ENCODE data around the gene MYCBP. TPM values are rescaled to one million over a fixed set of nuclear protein-coding genes. Genes with fewer than 3 reads are reported as not detected.

Gene MYCBP
- total RNA-seq, 1 experiment from 2014 or later: 33.1 TPM

- Histone ChIP-seq H3K14ac (ENCODE audit: insufficient read depth, low read length) (no peak overlapping the region), H4K5ac (ENCODE audit: insufficient read length, low read depth, low read length) (no peak overlapping the region), H3K4me1 (ENCODE audit: insufficient read depth, low read length) (no peaks in the 10 kb centered on the region; the same call in 1 of the 2 replicates), H2BK20ac (ENCODE audit: low read depth, low read length, poor library complexity, severe bottlenecking) (no peak overlapping the region), H3T11ph (ENCODE audit: low read length) (no peak overlapping the region), H2BK15ac (ENCODE audit: low read depth, low read length) (no peak overlapping the region), H3K56ac (ENCODE audit: insufficient read length, low read depth, low read length) (no peak overlapping the region), H3K9me3 (ENCODE audit: control insufficient read depth, low read depth, low read length) (no peaks in the 10 kb centered on the region), H2AFZ (ENCODE audit: low read length) (no peak overlapping the region), H2BK120ac (ENCODE audit: low read depth, low read length, poor library complexity, severe bottlenecking) (no peak overlapping the region), H3K4me2 (ENCODE audit: insufficient read depth, insufficient read length, low read length) (no peak overlapping the region), H3K9ac (ENCODE audit: extremely low read depth, insufficient read length, low read length) (no peak overlapping the region), H4K8ac (replicated peaks; ENCODE audit: insufficient read length, low read depth, low read length) (no peak overlapping the region), H3K27ac (ENCODE audit: insufficient read length, low read depth, low read length) (no peak overlapping the region), H4K91ac (ENCODE audit: insufficient read length, low read depth, low read length) (no peak overlapping the region), H3K79me1 (ENCODE audit: insufficient read depth, low read depth, low read length, poor library complexity, severe bottlenecking) (no peaks in the 10 kb centered on the region), H3K27me3 (ENCODE audit: insufficient read depth, low read length) (no peaks in the 10 kb centered on the region), H2BK12ac (ENCODE audit: insufficient read length, low read depth, low read length) (no peak overlapping the region), H3K18ac (ENCODE audit: insufficient read length, low read depth, low read length) (no peak overlapping the region), H3K23me2 (ENCODE audit: insufficient read length, low read depth, low read length, poor library complexity, severe bottlenecking) (no peaks in the 10 kb centered on the region), H3K79me2 (ENCODE audit: insufficient read depth, low read length) (no peaks in the 10 kb centered on the region), H3K23ac (ENCODE audit: insufficient read length, low read depth, low read length) (no peak overlapping the region), H3K4ac (ENCODE audit: low read depth, low read length) (no peak overlapping the region), H4K20me1 (ENCODE audit: control insufficient read depth, insufficient read depth, insufficient read length) (no peaks in the 10 kb centered on the region), H2BK5ac (ENCODE audit: insufficient read length, low read length) (no peak overlapping the region), H2AK5ac (ENCODE audit: insufficient read length, low read length) (no peak overlapping the region)
- H3K27me3 Mint-ChIP-seq (ENCODE audit: low read depth): peaks cover 6% of the 10 kb centered on the region
- H3K9me3 Mint-ChIP-seq: no peaks in the 10 kb centered on the region
- no CpG with 5 or more reads among the region's 3 CpGs for WGBS (ENCODE audit: extremely low coverage, insufficient read length, low lambda C conversion rate)
- H3K4me1 Mint-ChIP-seq: peaks cover 15 to 26% of the 10 kb centered on the region in 2 experiments
- no peak for TF ChIP-seq CTCF (conservative IDR thresholded peaks at IDR 0.05)
- H3K27ac Mint-ChIP-seq: no peak overlapping the region
- H3K4me3 Mint-ChIP-seq: no peak overlapping the region
- peaks cover 1 to 15% (median 15%) of the 10 kb centered on the region in 3 experiments; a peak in 6 of 7 replicates for H3K36me3 Mint-ChIP-seq (ENCODE audit: insufficient read depth in 1 of 3, low read depth in 3 of 3)
- DNase-seq: no peak
Measured at GRCh38 chr1:38834221-38834782, 38.8 kb downstream of the MYCBP start.
